Dendritic cell treated with granulocyte-macrophage colony-stimulating factor and Interleukin-4, amounts not matched to agents 40 ng/mL and 50 ng/mL, for 4 days (primary cell): ENCODE measurements around the gene RRP1B.
A peak's percentile ranks its signal among the peaks of the same experiment; 100 is the strongest.
"Not testable (repeated sequence)": the region's sequence is repeated elsewhere in the genome, so short reads cannot be mapped to it uniquely, and the experiment has no call there.

ENCODE experiments used
- H3K27ac Mint-ChIP-seq: one replicate; pipeline ENCODE4 v1.8.0; 2022; ENCODE audit warnings: mild to moderate bottlenecking, mixed read lengths
- H3K27me3 Mint-ChIP-seq: one replicate; pipeline ENCODE4 v1.8.0; 2022; ENCODE audit warnings: mild to moderate bottlenecking, mixed read lengths
- H3K36me3 Mint-ChIP-seq: one replicate; pipeline ENCODE4 v1.8.0; 2022; ENCODE audit warnings: low read depth, mixed read lengths
- H3K4me1 Mint-ChIP-seq: one replicate; pipeline ENCODE4 v1.8.0; 2022; ENCODE audit warnings: low read depth, mixed read lengths
- H3K4me3 Mint-ChIP-seq: one replicate; pipeline ENCODE4 v1.8.0; 2022; ENCODE audit warnings: mild to moderate bottlenecking, moderate library complexity, mixed read lengths
- H3K9me3 Mint-ChIP-seq: one replicate; pipeline ENCODE4 v1.8.0; 2022; ENCODE audit warnings: mixed read lengths
- intact Hi-C: fragments of 100-400 bp; cut with micrococcal nuclease; formaldehyde crosslinking; loops from one replicate; pipeline ENCODE4 v1.15.0; 2022

The RRP1B gene

DNA sequence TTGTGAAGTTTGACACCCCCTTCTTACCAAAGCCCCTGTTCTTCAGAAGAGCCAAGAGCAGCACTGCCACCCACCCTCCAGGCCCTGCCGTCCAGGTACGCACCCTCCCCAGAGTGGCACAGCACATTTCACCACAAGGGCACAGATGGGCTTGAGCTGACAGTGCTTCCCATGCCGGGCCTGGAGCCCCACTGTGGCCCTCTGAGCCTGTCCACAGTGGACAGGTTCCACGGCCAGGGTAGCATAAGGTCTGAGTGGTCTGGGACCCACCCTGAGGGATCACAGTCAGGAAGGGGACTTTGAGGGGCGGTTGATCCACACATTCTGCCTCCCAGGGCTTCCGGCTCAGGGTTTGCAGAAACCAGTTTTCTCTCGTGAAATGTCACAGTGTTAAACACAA lies 31.0 kb downstream of the RRP1B start:
- H3K4me1 Mint-ChIP-seq, result peaks cover 81% of the 10 kb centered on the region
- H3K4me3 Mint-ChIP-seq, result peak overlapping the region; percentile 77
- no peaks in the 10 kb centered on the region for H3K9me3 Mint-ChIP-seq
- peak overlapping the region; percentile 90 for H3K27ac Mint-ChIP-seq
- H3K27me3 Mint-ChIP-seq, result no peaks in the 10 kb centered on the region
- intact Hi-C loops, result no loop called here
- H3K36me3 Mint-ChIP-seq, result peaks cover 100% of the 10 kb centered on the region

DNA sequence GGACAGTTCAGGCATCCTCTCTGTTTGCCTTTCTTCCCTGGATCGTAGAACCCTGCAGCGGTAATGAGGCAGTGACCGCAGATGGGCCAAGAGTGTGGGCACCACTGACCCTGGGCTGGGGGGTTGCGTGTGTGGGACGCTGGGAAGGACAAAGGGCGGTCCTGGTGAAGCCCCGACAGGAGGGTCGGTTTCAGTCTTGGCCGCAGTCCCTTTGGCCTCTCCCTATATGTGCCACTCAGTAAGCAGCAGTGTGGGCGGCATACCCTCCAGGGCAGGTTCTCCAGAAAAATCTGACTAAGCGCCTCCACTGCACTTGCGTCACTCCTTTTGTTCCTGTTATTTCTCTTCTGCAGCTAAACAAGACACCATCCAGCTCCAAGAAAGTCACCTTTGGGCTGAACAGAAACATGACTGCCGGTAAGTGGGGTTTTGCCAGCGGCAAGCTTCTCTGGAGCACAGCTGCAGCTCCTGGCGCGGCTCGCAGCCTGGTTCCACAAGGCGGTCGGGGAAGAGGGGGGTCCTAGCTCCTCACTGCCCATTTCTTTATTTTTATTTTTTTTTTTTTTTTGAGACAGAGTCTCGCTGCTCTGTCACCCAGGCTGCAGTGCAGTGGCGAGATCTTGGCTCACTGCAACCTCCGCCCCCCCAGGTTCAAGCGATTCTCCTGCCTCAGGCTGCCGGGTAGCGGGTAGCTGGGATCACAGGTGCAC lies 31.9 kb downstream of the RRP1B start:
- H3K9me3 Mint-ChIP-seq, result no peaks in the 10 kb centered on the region
- H3K4me1 Mint-ChIP-seq, result peaks cover 88% of the 10 kb centered on the region
- no peaks in the 10 kb centered on the region for H3K27me3 Mint-ChIP-seq
- H3K27ac Mint-ChIP-seq, result peak overlapping the region; percentile 90
- intact Hi-C loops, result no loop called here
- H3K4me3 Mint-ChIP-seq, result peak overlapping the region; percentile 77
- H3K36me3 Mint-ChIP-seq, result peaks cover 100% of the 10 kb centered on the region

DNA sequence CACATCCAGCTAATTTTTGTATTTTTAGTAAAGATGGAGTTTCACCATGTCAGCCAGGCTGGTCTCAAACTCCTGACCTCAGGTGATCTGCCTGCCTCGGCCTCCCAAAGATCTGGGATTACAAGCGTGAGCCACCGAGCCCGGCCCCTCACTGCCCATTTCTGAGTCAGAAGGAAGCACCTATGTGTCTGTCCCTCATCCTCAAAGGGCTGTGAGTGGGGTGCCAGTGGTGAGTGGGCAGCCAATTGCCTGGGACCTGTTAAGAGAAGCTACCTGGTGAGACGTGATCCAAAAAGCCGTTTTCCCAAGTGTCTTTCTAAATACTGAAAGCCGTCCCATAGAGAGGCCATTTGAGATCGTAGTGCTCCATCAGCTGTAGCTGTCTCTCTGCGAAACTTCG lies 32.4 kb downstream of the RRP1B start:
- Mint-ChIP-seq H3K4me1 (peaks cover 87% of the 10 kb centered on the region), H3K9me3 (no peaks in the 10 kb centered on the region), H3K4me3 (peak overlapping the region; percentile 77), H3K27me3 (no peaks in the 10 kb centered on the region), H3K27ac (peak overlapping the region; percentile 90), H3K36me3 (peaks cover 100% of the 10 kb centered on the region)
- intact Hi-C loops, result no loop called here

DNA sequence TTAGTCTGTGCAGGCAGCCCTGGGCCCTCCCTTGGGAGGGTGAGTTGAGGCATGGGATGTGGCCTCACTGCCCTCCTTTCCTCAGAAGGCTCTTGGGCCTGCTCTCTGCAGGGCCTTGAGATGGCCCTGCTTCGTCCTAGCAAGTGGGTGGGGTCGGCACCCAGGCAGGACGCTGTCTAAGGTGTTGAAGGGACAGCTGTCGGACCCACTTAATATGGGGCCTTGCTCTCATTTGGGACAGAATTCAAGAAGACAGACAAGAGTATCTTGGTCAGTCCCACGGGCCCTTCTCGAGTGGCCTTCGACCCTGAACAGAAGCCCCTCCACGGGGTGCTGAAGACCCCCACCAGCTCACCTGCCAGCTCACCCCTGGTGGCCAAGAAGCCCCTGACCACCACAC lies 33.6 kb downstream of the RRP1B start:
- Mint-ChIP-seq H3K36me3 (peaks cover 100% of the 10 kb centered on the region), H3K4me1 (peaks cover 76% of the 10 kb centered on the region), H3K9me3 (no peaks in the 10 kb centered on the region), H3K4me3 (peak overlapping the region; percentile 77), H3K27me3 (no peaks in the 10 kb centered on the region), H3K27ac (peak overlapping the region; percentile 90)
- intact Hi-C loops, result loop anchor here (1.0 kb wide), 1 partner anchor 24 kb away; no protein-coding TSS in a partner anchor

DNA sequence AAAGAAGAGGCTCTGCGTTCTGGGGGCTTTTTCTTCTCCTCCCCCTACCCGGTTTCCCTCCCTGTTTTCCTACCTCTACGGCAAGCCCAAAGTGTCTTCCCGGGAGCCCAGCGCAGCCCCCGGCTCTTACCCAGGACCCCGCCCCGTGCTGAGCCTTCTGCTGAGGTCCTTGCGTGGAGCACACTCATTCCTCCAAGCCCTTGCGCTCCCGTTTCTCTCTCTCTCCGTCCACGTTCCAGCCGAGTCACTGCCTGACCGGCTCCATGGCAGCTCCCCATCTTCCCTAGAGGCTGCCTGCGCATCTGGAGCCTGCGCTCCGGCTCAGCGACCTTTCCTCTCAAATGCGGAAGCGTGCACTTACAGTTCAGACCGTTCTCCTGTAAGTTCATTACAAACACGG lies 34.6 kb downstream of the RRP1B start:
- H3K9me3 Mint-ChIP-seq, result no peaks in the 10 kb centered on the region
- H3K4me3 Mint-ChIP-seq, result peak overlapping the region; percentile 77
- peak overlapping the region; percentile 90 for H3K27ac Mint-ChIP-seq
- intact Hi-C loops, result loop anchor here (1.0 kb wide), 1 partner anchor 23 kb away; no protein-coding TSS in a partner anchor
- peaks cover 100% of the 10 kb centered on the region for H3K36me3 Mint-ChIP-seq
- H3K4me1 Mint-ChIP-seq, result peaks cover 69% of the 10 kb centered on the region
- no peaks in the 10 kb centered on the region for H3K27me3 Mint-ChIP-seq

GRCh38 chr21:43694437-43695079 lies 35.2 kb downstream of the RRP1B start:
- H3K27ac Mint-ChIP-seq, result peak overlapping the region; percentile 90

DNA sequence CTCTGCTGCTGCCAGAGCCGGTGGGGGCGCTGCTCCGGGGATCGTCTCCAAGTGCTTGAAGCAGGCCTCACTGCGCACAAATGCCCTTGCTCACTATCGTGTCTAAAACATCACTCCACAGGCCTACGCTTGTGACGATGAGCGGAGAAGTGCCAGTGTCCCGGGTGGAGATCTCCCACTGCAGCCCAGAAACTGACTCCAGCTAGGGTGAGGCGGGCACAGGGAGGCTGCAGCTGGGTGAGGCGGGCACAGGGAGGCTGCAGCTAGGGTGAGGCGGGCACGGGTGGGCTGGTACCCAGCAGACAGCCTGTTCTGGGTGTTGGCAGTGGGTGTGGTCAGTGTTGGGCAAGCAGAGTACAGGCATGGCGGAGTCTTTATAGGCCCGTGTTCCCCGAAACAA lies 36.9 kb downstream of the RRP1B start:
- intact Hi-C loops, result no loop called here

More at GRCh38 chr21:43694437-43695079, 35.2 kb downstream of the RRP1B start:
- H3K27me3 Mint-ChIP-seq, result no peaks in the 10 kb centered on the region
- no peaks in the 10 kb centered on the region for H3K9me3 Mint-ChIP-seq
- peaks cover 100% of the 10 kb centered on the region for H3K36me3 Mint-ChIP-seq
- intact Hi-C loops, result no loop called here
- H3K4me3 Mint-ChIP-seq, result peak overlapping the region; percentile 77
- peaks cover 65% of the 10 kb centered on the region for H3K4me1 Mint-ChIP-seq

GRCh38 chr21:43697758-43698643 lies 38.6 kb downstream of the RRP1B start:
- Mint-ChIP-seq H3K36me3 (peaks cover 100% of the 10 kb centered on the region), H3K4me1 (peaks cover 71% of the 10 kb centered on the region), H3K4me3 (no peak overlapping the region), H3K27me3 (peaks cover 5% of the 10 kb centered on the region), H3K9me3 (no peaks in the 10 kb centered on the region), H3K27ac (no peak overlapping the region)
- intact Hi-C loops, result no loop called here

More for the DNA sequence above, 36.9 kb downstream of the RRP1B start:
- peaks cover 61% of the 10 kb centered on the region for H3K4me1 Mint-ChIP-seq
- H3K9me3 Mint-ChIP-seq, result no peaks in the 10 kb centered on the region
- no peak overlapping the region for H3K27ac Mint-ChIP-seq
- H3K36me3 Mint-ChIP-seq, result peaks cover 100% of the 10 kb centered on the region
- H3K4me3 Mint-ChIP-seq, result no peak overlapping the region
- no peaks in the 10 kb centered on the region for H3K27me3 Mint-ChIP-seq

DNA sequence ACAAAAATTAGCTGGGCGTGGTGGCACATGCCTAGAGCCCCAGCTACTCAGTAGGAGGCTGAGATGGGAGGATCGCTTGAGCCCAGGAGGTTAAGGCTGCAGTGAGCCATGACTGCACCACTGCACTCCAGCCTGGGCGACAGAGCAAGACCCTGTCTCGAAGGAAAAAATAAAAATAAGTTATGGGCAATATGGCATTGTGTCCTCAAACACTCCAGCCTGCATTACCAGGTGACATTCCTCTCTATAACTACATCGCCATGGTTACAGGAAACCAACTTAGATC lies 40.1 kb downstream of the RRP1B start:
- intact Hi-C loops, H3K4me3 Mint-ChIP-seq, H3K9me3 Mint-ChIP-seq, H3K27me3 Mint-ChIP-seq, H3K27ac Mint-ChIP-seq: not testable (repeated sequence)
- peaks cover 63% of the 10 kb centered on the region for H3K4me1 Mint-ChIP-seq
- H3K36me3 Mint-ChIP-seq, result peaks cover 93% of the 10 kb centered on the region

DNA sequence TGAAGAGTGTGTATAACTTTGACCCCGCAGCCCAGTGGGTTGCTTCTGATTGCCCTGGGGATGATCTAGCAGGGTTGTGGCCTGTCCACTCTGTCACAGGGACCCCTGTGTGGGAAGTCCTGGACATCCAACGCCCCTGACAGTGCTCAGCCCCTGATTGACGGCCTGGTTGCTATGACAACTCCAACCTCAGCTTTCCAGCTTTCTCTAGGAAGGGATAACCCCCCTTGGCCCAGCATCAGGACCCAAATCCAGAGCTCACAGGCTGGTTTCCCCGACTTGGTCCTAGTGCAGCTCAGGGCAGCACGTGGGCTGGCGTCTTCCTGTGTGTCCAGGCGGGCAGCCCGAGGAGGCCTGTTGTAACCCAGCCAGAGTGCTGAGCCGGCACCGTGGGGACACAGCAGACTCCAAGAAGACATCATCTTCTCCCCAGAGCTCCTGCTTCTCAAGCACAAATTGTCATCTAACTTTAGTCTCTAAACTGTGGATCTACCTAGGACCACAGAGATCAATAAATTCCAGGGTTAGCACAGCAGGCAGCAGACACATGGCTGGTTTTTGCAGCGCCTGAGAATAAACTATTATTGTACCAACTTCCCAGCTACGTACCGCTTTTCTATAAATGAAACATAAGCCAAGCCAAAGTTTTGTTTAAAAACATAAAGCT lies 40.7 kb downstream of the RRP1B start:
- Mint-ChIP-seq H3K9me3 (no peaks in the 10 kb centered on the region), H3K27ac (no peak overlapping the region), H3K4me1 (peaks cover 59% of the 10 kb centered on the region), H3K27me3 (peaks cover 5% of the 10 kb centered on the region), H3K36me3 (peaks cover 87% of the 10 kb centered on the region), H3K4me3 (no peak overlapping the region)
- intact Hi-C loops, result no loop called here

- H3K27ac Mint-ChIP-seq, result peak overlapping the region; percentile 48
- peaks cover 7% of the 10 kb centered on the region for H3K27me3 Mint-ChIP-seq
- intact Hi-C loops, result no loop called here
- peaks cover 42% of the 10 kb centered on the region for H3K4me1 Mint-ChIP-seq
- H3K9me3 Mint-ChIP-seq, result no peaks in the 10 kb centered on the region
- H3K4me3 Mint-ChIP-seq, result no peak overlapping the region
- H3K36me3 Mint-ChIP-seq, result peaks cover 66% of the 10 kb centered on the region
These were observed 42.8 kb downstream of the RRP1B start for GRCh38 chr21:43701936-43702784.

- intact Hi-C loops, result no loop called here
- Mint-ChIP-seq H3K4me1 (peaks cover 42% of the 10 kb centered on the region), H3K27me3 (peaks cover 7% of the 10 kb centered on the region), H3K9me3 (no peaks in the 10 kb centered on the region), H3K27ac (peak overlapping the region; percentile 48), H3K4me3 (peak overlapping the region; percentile 33), H3K36me3 (peaks cover 60% of the 10 kb centered on the region)
These were observed 43.4 kb downstream of the RRP1B start for GRCh38 chr21:43702785-43703034.
